Measurements from ENCODE around the gene GON4L. TPM values are rescaled to one million over a fixed set of nuclear protein-coding genes. Genes with fewer than 3 reads are reported as not detected.
"Not testable (repeated sequence)": the region's sequence is repeated elsewhere in the genome, so short reads cannot be mapped to it uniquely, and the experiment has no call there.

GON4L gene
- total and polyA plus RNA-seq, 2 experiments from 2014 or later, result 45.2 to 93.1 TPM

- Mint-ChIP-seq H3K9me3 (peaks cover 21% of the 10 kb centered on the region), H3K4me1 (peaks cover 17% of the 10 kb centered on the region), H3K36me3 (ENCODE audit: low read depth) (peaks cover 35% of the 10 kb centered on the region)
- not testable (repeated sequence) for H3K36me3 ChIP-seq (ENCODE audit: insufficient read depth); H3K27ac ChIP-seq (ENCODE audit: low read depth); H3K9me2 ChIP-seq (ENCODE audit: insufficient read depth); H3K27me3 Mint-ChIP-seq (ENCODE audit: insufficient read depth, low read depth, poor library complexity); H3F3A ChIP-seq (replicated peaks; ENCODE audit: low read depth); DNase-seq (ENCODE audit: low spot score); H3K4me3 ChIP-seq; H3K27ac Mint-ChIP-seq; H2AFZ ChIP-seq; H3K4me2 ChIP-seq; H4K20me1 ChIP-seq (replicated peaks; ENCODE audit: insufficient read depth); H3K4me3 Mint-ChIP-seq; H3K27me3 ChIP-seq (ENCODE audit: insufficient read depth); ATAC-seq
- peaks cover 90% of the 10 kb centered on the region for H3K79me2 ChIP-seq (replicated peaks; ENCODE audit: insufficient read depth)
- H3K4me1 ChIP-seq (ENCODE audit: insufficient read depth), result peaks cover 20% of the 10 kb centered on the region
These were observed 155.3 kb downstream of the GON4L start for GRCh38 chr1:155701675-155702074.

Small RNA genes within 50 kb of the gene (small RNA-seq; reads per million reads assigned to genes)
- gene RF00015 (ENCODE audit: low replicate concordance), result not detected

Other genes starting within 250 kb of the GON4L start
- 25.9 and 35.4 TPM in 2 replicates for gene MSTO1, start 247.0 kb downstream of the GON4L start, total RNA-seq (2014; rRNA removed; shearing (Covaris generic))
- gene MSTO1, start 247.0 kb downstream of the GON4L start, polyA plus RNA-seq (2016; fragmentation: Nextera tagmentation; extraction: Ambion mirVana), result 42.2 and 43.5 TPM in 2 replicates
- 46.4 and 66.5 TPM in 2 replicates for gene YY1AP1, start 168.4 kb downstream of the GON4L start, total RNA-seq (2014; rRNA removed; shearing (Covaris generic))
- gene YY1AP1, start 168.4 kb downstream of the GON4L start, polyA plus RNA-seq (2016; fragmentation: Nextera tagmentation; extraction: Ambion mirVana), result 18.8 and 21.2 TPM in 2 replicates
- 56.0 and 90.1 TPM in 2 replicates for gene DAP3, start 168.1 kb downstream of the GON4L start, total RNA-seq (2014; rRNA removed; shearing (Covaris generic))
- gene DAP3, start 168.1 kb downstream of the GON4L start, polyA plus RNA-seq (2016; fragmentation: Nextera tagmentation; extraction: Ambion mirVana), result 88.9 and 89.8 TPM in 2 replicates
- 15.9 and 17.4 TPM in 2 replicates for gene SYT11, start 2.4 kb upstream of the GON4L start, total RNA-seq (2014; rRNA removed; shearing (Covaris generic))
- 3.9 and 4.7 TPM in 2 replicates for gene SYT11, start 2.4 kb upstream of the GON4L start, polyA plus RNA-seq (2016; fragmentation: Nextera tagmentation; extraction: Ambion mirVana)
- 15.8 and 24.4 TPM in 2 replicates for gene RIT1, start 54.1 kb upstream of the GON4L start, total RNA-seq (2014; rRNA removed; shearing (Covaris generic))
- 19.3 and 21.5 TPM in 2 replicates for gene RIT1, start 54.1 kb upstream of the GON4L start, polyA plus RNA-seq (2016; fragmentation: Nextera tagmentation; extraction: Ambion mirVana)
- gene KHDC4, start 77.2 kb upstream of the GON4L start, total RNA-seq (2014; rRNA removed; shearing (Covaris generic)), result 56.0 and 57.7 TPM in 2 replicates
- 41.2 and 47.1 TPM in 2 replicates for gene KHDC4, start 77.2 kb upstream of the GON4L start, polyA plus RNA-seq (2016; fragmentation: Nextera tagmentation; extraction: Ambion mirVana)
- gene RXFP4, start 84.4 kb upstream of the GON4L start, total RNA-seq (2014; rRNA removed; shearing (Covaris generic)), result not detected in 2 replicates
- 0.23 TPM in 1 of 2 replicates, not detected in the other for gene RXFP4, start 84.4 kb upstream of the GON4L start, polyA plus RNA-seq (2016; fragmentation: Nextera tagmentation; extraction: Ambion mirVana)
- gene ARHGEF2, start 121.3 kb upstream of the GON4L start, total RNA-seq (2014; rRNA removed; shearing (Covaris generic)), result 64.0 and 87.6 TPM in 2 replicates
- 21.2 and 23.0 TPM in 2 replicates for gene ARHGEF2, start 121.3 kb upstream of the GON4L start, polyA plus RNA-seq (2016; fragmentation: Nextera tagmentation; extraction: Ambion mirVana)
- gene SSR2, start 163.7 kb upstream of the GON4L start, total RNA-seq (2014; rRNA removed; shearing (Covaris generic)), result 270 and 291 TPM in 2 replicates
- gene SSR2, start 163.7 kb upstream of the GON4L start, polyA plus RNA-seq (2016; fragmentation: Nextera tagmentation; extraction: Ambion mirVana), result 130 and 136 TPM in 2 replicates
- gene UBQLN4, start 196.6 kb upstream of the GON4L start, total RNA-seq (2014; rRNA removed; shearing (Covaris generic)), result 28.4 and 30.5 TPM in 2 replicates
- gene UBQLN4, start 196.6 kb upstream of the GON4L start, polyA plus RNA-seq (2016; fragmentation: Nextera tagmentation; extraction: Ambion mirVana), result 10.0 and 11.2 TPM in 2 replicates
- gene LAMTOR2, start 197.6 kb upstream of the GON4L start, total RNA-seq (2014; rRNA removed; shearing (Covaris generic)), result 35.2 and 67.3 TPM in 2 replicates
- gene LAMTOR2, start 197.6 kb upstream of the GON4L start, polyA plus RNA-seq (2016; fragmentation: Nextera tagmentation; extraction: Ambion mirVana), result 108 and 113 TPM in 2 replicates
- gene RAB25, start 203.9 kb upstream of the GON4L start, total RNA-seq (2014; rRNA removed; shearing (Covaris generic)), result 21.3 and 30.0 TPM in 2 replicates
- 42.7 and 47.3 TPM in 2 replicates for gene RAB25, start 203.9 kb upstream of the GON4L start, polyA plus RNA-seq (2016; fragmentation: Nextera tagmentation; extraction: Ambion mirVana)
- 31.5 and 38.1 TPM in 2 replicates for gene MEX3A, start 225.3 kb upstream of the GON4L start, total RNA-seq (2014; rRNA removed; shearing (Covaris generic))
- 18.5 and 19.7 TPM in 2 replicates for gene MEX3A, start 225.3 kb upstream of the GON4L start, polyA plus RNA-seq (2016; fragmentation: Nextera tagmentation; extraction: Ambion mirVana)